ENCODE measurements around the gene LRRC55. TPM values are rescaled to one million over a fixed set of nuclear protein-coding genes. Genes with fewer than 3 reads are reported as not detected.

The LRRC55 gene
- total RNA-seq, 1 experiment from 2014 or later: not detected

DNA sequence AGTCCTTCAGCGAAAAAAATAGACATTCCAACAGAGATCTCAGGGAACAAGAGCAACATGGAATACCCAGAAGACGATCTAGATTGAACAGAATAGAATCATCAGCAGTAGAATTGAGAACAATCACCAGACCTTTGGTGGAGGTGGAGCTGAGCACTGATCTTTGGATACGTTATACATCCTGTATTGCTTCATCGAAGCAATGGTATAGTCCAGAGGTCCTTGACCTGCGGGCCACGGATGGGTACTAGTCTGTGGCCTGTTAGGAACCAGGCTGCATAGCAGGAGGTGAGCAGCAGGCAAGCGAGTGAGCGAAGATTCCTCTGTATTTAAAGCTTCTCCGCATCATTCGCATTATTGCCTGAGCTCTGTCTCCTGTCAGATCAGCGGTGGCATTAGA lies 17.6 kb downstream of the LRRC55 start:
- H3K27ac ChIP-seq (ENCODE audit: low read depth, low read length): no peak overlapping the region
- no peaks in the 10 kb centered on the region for H3K9me2 ChIP-seq (ENCODE audit: insufficient read depth)
- CTCF ChIA-PET: no interaction called here
- intact Hi-C loops (cut with micrococcal nuclease): no loop called here
- no peaks in the 10 kb centered on the region for H3K36me3 ChIP-seq (ENCODE audit: control insufficient read depth in 1 of 2, insufficient read depth in 2 of 2, low read length in 2 of 2)
- BruUV-seq (replicated peaks): no TSS peak
- POLR2A ChIA-PET: no interaction called here
- RAD21 ChIA-PET (ENCODE audit: low non-redundant PET in 1 of 2, low total read pairs in 2 of 2, uncharacterized antibody in 2 of 2, unreplicated experiment in 2 of 2): no interaction called here
- DNase-seq (ENCODE audit: low read depth, low spot score) (no peak), ATAC-seq (no peak)
- no peak overlapping the region for H3K9ac ChIP-seq (ENCODE audit: low read length)
- H3K4me2 ChIP-seq (ENCODE audit: low read length): no peak overlapping the region
- H3K79me2 ChIP-seq (ENCODE audit: insufficient read depth, low read length): no peaks in the 10 kb centered on the region
- H3K4me1 ChIP-seq (ENCODE audit: control insufficient read depth in 1 of 2, insufficient read depth in 2 of 2, low read length in 2 of 2): no peaks in the 10 kb centered on the region
- no peaks in the 10 kb centered on the region for H3K9me3 ChIP-seq (ENCODE audit: control insufficient read depth in 1 of 2, insufficient read depth in 1 of 2, low read depth in 1 of 2, low read length in 2 of 2)
- peaks cover 47% of the 10 kb centered on the region for H3K27me3 ChIP-seq (ENCODE audit: insufficient read depth, low read length)
- H3K4me3 ChIP-seq (replicated peaks in 1 of 2; ENCODE audit: low read depth in 1 of 2, low read length in 2 of 2): no peak overlapping the region
- no peaks in the 10 kb centered on the region for H4K20me1 ChIP-seq (ENCODE audit: insufficient read depth)
- TF ChIP-seq, protein P1, sequence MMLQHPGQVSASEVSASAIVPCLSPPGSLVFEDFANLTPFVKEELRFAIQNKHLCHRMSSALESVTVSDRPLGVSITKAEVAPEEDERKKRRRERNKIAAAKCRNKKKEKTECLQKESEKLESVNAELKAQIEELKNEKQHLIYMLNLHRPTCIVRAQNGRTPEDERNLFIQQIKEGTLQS (IDR thresholded peaks at IDR 0.05): no peak
- TF ChIP-seq, protein P2, sequence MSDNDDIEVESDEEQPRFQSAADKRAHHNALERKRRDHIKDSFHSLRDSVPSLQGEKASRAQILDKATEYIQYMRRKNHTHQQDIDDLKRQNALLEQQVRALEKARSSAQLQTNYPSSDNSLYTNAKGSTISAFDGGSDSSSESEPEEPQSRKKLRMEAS (IDR thresholded peaks at IDR 0.05): no peak
- TF ChIP-seq EZH2 (IDR thresholded peaks at IDR 0.05): no peak
- TF ChIP-seq ZFX (IDR thresholded peaks at IDR 0.05): no peak
- no peak for TF ChIP-seq ELF1 (IDR thresholded peaks at IDR 0.05; ENCODE audit: borderline replicate concordance, low read depth)
- TF ChIP-seq, protein P3, sequence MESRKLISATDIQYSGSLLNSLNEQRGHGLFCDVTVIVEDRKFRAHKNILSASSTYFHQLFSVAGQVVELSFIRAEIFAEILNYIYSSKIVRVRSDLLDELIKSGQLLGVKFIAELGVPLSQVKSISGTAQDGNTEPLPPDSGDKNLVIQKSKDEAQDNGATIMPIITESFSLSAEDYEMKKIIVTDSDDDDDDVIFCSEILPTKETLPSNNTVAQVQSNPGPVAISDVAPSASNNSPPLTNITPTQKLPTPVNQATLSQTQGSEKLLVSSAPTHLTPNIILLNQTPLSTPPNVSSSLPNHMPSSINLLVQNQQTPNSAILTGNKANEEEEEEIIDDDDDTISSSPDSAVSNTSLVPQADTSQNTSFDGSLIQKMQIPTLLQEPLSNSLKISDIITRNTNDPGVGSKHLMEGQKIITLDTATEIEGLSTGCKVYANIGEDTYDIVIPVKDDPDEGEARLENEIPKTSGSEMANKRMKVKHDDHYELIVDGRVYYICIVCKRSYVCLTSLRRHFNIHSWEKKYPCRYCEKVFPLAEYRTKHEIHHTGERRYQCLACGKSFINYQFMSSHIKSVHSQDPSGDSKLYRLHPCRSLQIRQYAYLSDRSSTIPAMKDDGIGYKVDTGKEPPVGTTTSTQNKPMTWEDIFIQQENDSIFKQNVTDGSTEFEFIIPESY (IDR thresholded peaks at IDR 0.05; ENCODE audit: extremely low read depth, insufficient replicate concordance, low read length): no peak
- TF ChIP-seq, protein P4, sequence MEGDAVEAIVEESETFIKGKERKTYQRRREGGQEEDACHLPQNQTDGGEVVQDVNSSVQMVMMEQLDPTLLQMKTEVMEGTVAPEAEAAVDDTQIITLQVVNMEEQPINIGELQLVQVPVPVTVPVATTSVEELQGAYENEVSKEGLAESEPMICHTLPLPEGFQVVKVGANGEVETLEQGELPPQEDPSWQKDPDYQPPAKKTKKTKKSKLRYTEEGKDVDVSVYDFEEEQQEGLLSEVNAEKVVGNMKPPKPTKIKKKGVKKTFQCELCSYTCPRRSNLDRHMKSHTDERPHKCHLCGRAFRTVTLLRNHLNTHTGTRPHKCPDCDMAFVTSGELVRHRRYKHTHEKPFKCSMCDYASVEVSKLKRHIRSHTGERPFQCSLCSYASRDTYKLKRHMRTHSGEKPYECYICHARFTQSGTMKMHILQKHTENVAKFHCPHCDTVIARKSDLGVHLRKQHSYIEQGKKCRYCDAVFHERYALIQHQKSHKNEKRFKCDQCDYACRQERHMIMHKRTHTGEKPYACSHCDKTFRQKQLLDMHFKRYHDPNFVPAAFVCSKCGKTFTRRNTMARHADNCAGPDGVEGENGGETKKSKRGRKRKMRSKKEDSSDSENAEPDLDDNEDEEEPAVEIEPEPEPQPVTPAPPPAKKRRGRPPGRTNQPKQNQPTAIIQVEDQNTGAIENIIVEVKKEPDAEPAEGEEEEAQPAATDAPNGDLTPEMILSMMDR (IDR thresholded peaks at IDR 0.05 in 2 of 3, conservative IDR thresholded peaks at IDR 0.05 in 1 of 3; ENCODE audit: borderline replicate concordance in 1 of 3, insufficient read depth in 1 of 3, low read depth in 2 of 3, low read length in 2 of 3): no peak
- TF ChIP-seq ZNF274 (IDR thresholded peaks at IDR 0.05; ENCODE audit: low read depth, low read length): no peak
- TF ChIP-seq TCF7L2 (IDR thresholded peaks at IDR 0.05; ENCODE audit: borderline replicate concordance, extremely low read depth, insufficient read depth, insufficient read length): no peak
- H2AFZ ChIP-seq (ENCODE audit: low read depth, low read length, poor library complexity, severe bottlenecking): no peak overlapping the region
